Calu3 (cell line): ENCODE results near the gene IQCH. TPM values are rescaled to one million over a fixed set of nuclear protein-coding genes. Genes with fewer than 3 reads are reported as not detected.

Source experiments
- BruUV-seq: library from RNA; stranded (reverse); fragments of 400-500 nt; replicated peaks from 2 replicates; lab custom pipeline; 2021; lab: Mats Ljungman, UMichigan
- CTCF ChIA-PET: fragments of 300-600 bp; sonication (Branson Sonifier 250); formaldehyde crosslinking; loops from one replicate; lab custom pipeline; 2022; ENCODE audit warnings: antibody characterized with exemption; lab: Charles Lee
- DNase-seq: peaks from one replicate; pipeline ENCODE4 v3.0.0; 2022
- H3K27ac Mint-ChIP-seq: one replicate; pipeline ENCODE4 v1.8.0; 2022; ENCODE audit warnings: mixed read lengths; ENCODE audit not compliant: unreplicated experiment
- H3K27me3 Mint-ChIP-seq: one replicate; pipeline ENCODE4 v1.8.0; 2022; ENCODE audit warnings: mixed read lengths; ENCODE audit not compliant: unreplicated experiment
- H3K36me3 Mint-ChIP-seq: one replicate; pipeline ENCODE4 v1.8.0; 2022; ENCODE audit warnings: mild to moderate bottlenecking, moderate library complexity, mixed read lengths; ENCODE audit not compliant: insufficient read depth, unreplicated experiment
- H3K4me1 Mint-ChIP-seq: one replicate; pipeline ENCODE4 v1.8.0; 2022; ENCODE audit warnings: mild to moderate bottlenecking, low read depth, mixed read lengths; ENCODE audit not compliant: unreplicated experiment
- H3K4me3 Mint-ChIP-seq: one replicate; pipeline ENCODE4 v1.8.0; 2022; ENCODE audit warnings: mild to moderate bottlenecking, low read depth, moderate library complexity, mixed read lengths; ENCODE audit not compliant: unreplicated experiment
- H3K9me3 Mint-ChIP-seq: one replicate; pipeline ENCODE4 v1.8.0; 2022; ENCODE audit warnings: low read depth, mixed read lengths; ENCODE audit not compliant: unreplicated experiment
- intact Hi-C: fragments of 100-400 bp; cut with micrococcal nuclease; formaldehyde crosslinking; loops from one replicate; pipeline ENCODE4 v1.10.0; 2022; ENCODE audit not compliant: unreplicated experiment
- total RNA-seq: library from RNA; stranded (reverse); gene quantifications from 2 replicates; pipeline ENCODE4 v1.2.3, GENCODE V29; 2022
- TF ChIP-seq, protein P1 (sequence below): fragments of 200-600 bp; IDR thresholded peaks from one replicate; pipeline ENCODE4 v1.8.0; 2022; ENCODE audit warnings: antibody characterized with exemption; ENCODE audit not compliant: unreplicated experiment

IQCH gene
- total RNA-seq, 1 experiment from 2014 or later, result 5.5 TPM

- Mint-ChIP-seq H3K4me1 (no peaks in the 10 kb centered on the region), H3K4me3 (no peak overlapping the region), H3K27ac (no peak overlapping the region), H3K27me3 (no peaks in the 10 kb centered on the region), H3K9me3 (no peaks in the 10 kb centered on the region), H3K36me3 (no peaks in the 10 kb centered on the region)
- CTCF ChIA-PET, result no interaction called here
- BruUV-seq, result no TSS peak
- TF ChIP-seq, protein P1, sequence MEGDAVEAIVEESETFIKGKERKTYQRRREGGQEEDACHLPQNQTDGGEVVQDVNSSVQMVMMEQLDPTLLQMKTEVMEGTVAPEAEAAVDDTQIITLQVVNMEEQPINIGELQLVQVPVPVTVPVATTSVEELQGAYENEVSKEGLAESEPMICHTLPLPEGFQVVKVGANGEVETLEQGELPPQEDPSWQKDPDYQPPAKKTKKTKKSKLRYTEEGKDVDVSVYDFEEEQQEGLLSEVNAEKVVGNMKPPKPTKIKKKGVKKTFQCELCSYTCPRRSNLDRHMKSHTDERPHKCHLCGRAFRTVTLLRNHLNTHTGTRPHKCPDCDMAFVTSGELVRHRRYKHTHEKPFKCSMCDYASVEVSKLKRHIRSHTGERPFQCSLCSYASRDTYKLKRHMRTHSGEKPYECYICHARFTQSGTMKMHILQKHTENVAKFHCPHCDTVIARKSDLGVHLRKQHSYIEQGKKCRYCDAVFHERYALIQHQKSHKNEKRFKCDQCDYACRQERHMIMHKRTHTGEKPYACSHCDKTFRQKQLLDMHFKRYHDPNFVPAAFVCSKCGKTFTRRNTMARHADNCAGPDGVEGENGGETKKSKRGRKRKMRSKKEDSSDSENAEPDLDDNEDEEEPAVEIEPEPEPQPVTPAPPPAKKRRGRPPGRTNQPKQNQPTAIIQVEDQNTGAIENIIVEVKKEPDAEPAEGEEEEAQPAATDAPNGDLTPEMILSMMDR, result no peak
- DNase-seq, result no peak
- intact Hi-C loops, result no loop called here
Measured at GRCh38 chr15:67372543-67372942, 118.0 kb downstream of the IQCH start.

DNA sequence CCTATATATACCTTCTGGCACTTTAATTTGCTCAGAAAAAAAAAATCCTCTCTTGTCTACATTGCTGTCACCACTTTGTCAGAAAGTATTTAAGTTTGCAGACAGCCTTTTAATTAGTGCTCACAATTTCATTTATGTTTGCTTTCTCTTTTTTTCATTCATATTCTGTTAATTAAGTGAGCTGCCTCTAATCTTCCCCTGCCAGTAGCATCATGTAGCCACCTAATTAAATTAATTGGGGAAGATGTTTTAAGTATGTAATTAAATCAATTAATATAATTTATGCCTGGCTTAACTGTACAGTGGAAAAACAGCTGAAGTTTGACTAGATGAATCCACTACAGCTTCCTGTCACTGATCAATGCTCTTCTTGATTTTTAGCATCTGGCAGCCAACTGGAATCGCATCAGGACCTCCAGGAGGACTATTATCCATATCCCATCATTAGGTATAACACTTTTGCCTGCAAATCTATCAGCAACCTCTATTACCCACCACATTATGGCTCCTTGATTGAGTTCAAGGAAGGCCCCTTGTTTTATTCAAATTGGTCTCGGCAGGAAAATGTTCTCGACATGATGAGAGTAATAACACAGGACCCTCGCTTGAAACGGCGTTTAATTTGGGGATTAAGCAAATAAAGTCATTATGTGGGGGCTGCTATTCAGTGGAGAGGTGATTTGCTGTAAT is 118.5 kb downstream of the IQCH start:
- no peak overlapping the region for H3K4me3 Mint-ChIP-seq
- H3K36me3 Mint-ChIP-seq, result no peaks in the 10 kb centered on the region
- CTCF ChIA-PET, result no interaction called here
- intact Hi-C loops, result no loop called here
- H3K9me3 Mint-ChIP-seq, result no peaks in the 10 kb centered on the region
- no TSS peak for BruUV-seq
- H3K27ac Mint-ChIP-seq, result no peak overlapping the region
- H3K4me1 Mint-ChIP-seq, result no peaks in the 10 kb centered on the region
- DNase-seq, result no peak
- TF ChIP-seq, protein P1, result no peak
- H3K27me3 Mint-ChIP-seq, result no peaks in the 10 kb centered on the region

DNA sequence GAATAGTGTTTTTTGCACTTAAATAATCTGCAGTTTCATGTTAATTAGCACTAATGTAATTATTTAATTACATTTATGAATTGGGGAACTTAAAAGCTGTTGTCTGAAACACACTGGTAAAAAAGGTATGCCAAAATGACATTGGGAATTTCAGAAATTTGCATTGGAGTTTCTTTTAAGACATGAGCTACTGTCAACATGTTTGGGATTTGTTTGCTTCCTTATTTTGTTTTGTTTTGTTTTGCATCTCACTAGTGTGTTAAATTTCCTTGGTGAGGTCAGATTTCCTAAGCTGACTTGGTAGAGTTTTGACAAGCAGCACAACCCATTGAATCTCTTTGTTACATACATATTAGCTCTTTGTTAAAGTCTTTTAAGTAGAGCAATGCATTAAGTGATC is 119.4 kb downstream of the IQCH start:
- CTCF ChIA-PET, result interaction anchor here (0.6 kb wide), 2 partner anchors 18 to 218 kb away, joined by 3 to 6 read pairs; no protein-coding TSS in a partner anchor
- H3K36me3 Mint-ChIP-seq, result no peaks in the 10 kb centered on the region
- H3K4me3 Mint-ChIP-seq, result no peak overlapping the region
- BruUV-seq, result no TSS peak
- no peak for DNase-seq
- no peak overlapping the region for H3K27ac Mint-ChIP-seq
- H3K9me3 Mint-ChIP-seq, result no peaks in the 10 kb centered on the region
- H3K4me1 Mint-ChIP-seq, result no peaks in the 10 kb centered on the region
- no peaks in the 10 kb centered on the region for H3K27me3 Mint-ChIP-seq
- TF ChIP-seq, protein P1, result no peak
- intact Hi-C loops, result no loop called here

DNA sequence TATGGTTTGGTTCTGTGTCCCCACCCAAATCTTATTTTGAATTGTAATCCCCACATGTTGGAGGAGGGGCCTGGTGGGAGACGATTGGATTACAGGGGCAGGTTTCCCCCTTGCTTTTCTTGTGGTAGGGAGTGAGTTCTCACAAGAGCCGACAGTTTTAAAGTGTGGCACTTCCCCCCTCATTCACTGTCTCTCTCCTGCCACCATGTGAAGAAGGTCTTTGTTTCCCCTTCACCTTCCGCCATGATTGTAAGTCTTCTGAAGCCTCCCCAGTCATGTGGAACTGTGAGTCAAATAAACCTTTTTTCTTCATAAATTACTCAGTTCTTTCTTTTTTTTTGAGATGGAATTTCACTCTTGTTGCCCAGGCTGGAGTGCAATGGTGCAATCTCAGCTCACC is 124.9 kb downstream of the IQCH start:
- Mint-ChIP-seq H3K27me3 (no peaks in the 10 kb centered on the region), H3K27ac (no peak overlapping the region), H3K4me1 (no peaks in the 10 kb centered on the region), H3K4me3 (no peak overlapping the region), H3K9me3 (no peaks in the 10 kb centered on the region), H3K36me3 (no peaks in the 10 kb centered on the region)
- intact Hi-C loops, result no loop called here
- BruUV-seq, result no TSS peak
- TF ChIP-seq, protein P1, result no peak
- CTCF ChIA-PET, result no interaction called here
- DNase-seq, result no peak
